Hepatocyte (in vitro differentiated cells): ENCODE data around the gene KLRK1.
"Not testable (repeated sequence)": the region's sequence is repeated elsewhere in the genome, so short reads cannot be mapped to it uniquely, and the experiment has no call there.

ENCODE experiments used
- EZH2 ChIP-seq: fragments of 200-600 bp; sonication (generic); IDR thresholded peaks from 2 replicates; pipeline ENCODE4 v1.6.1; 2016; ENCODE audit warnings: antibody characterized with exemption, mild to moderate bottlenecking, borderline replicate concordance
- TF ChIP-seq, protein P1 (sequence below): fragments of 200-600 bp; sonication (generic); IDR thresholded peaks from 2 replicates; pipeline ENCODE4 v1.5.1; 2016; ENCODE audit warnings: antibody characterized with exemption, mild to moderate bottlenecking; ENCODE audit not compliant: poor library complexity

DNA sequence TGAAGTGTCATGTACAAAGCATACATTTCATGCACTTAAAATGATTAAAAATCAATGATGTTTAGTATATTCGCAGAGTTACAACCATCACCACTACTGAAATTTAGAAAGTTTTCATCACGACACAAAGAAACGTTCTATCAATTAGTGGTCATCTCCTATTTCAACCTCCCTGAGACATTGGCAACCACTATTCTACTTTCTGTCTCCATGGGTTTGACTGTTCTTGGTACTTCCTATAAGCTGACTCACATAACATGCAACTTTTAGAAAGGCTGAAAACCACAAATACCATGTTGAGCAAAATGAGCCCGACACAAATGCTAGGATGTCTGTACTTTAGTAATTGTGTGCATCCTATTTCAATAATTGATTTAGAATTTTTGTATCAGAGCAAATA is 40.8 kb upstream of the KLRK1 start:
- TF ChIP-seq, protein P1, sequence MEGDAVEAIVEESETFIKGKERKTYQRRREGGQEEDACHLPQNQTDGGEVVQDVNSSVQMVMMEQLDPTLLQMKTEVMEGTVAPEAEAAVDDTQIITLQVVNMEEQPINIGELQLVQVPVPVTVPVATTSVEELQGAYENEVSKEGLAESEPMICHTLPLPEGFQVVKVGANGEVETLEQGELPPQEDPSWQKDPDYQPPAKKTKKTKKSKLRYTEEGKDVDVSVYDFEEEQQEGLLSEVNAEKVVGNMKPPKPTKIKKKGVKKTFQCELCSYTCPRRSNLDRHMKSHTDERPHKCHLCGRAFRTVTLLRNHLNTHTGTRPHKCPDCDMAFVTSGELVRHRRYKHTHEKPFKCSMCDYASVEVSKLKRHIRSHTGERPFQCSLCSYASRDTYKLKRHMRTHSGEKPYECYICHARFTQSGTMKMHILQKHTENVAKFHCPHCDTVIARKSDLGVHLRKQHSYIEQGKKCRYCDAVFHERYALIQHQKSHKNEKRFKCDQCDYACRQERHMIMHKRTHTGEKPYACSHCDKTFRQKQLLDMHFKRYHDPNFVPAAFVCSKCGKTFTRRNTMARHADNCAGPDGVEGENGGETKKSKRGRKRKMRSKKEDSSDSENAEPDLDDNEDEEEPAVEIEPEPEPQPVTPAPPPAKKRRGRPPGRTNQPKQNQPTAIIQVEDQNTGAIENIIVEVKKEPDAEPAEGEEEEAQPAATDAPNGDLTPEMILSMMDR: not testable (repeated sequence)
- TF ChIP-seq EZH2: not testable (repeated sequence)
